Osteocyte (in vitro differentiated cells): ENCODE data around the gene DACH1. TPM values are rescaled to one million over a fixed set of nuclear protein-coding genes. Genes with fewer than 3 reads are reported as not detected.

Source experiments
- DNase-seq: peaks from one replicate; pipeline ENCODE4 v3.0.0; 2021; ENCODE audit warnings: mixed read lengths; ENCODE audit not compliant: unreplicated experiment; ENCODE audit errors: extremely low spot score
- H3K27ac Mint-ChIP-seq: one replicate; pipeline ENCODE4 v1.8.0; 2021; ENCODE audit warnings: mild to moderate bottlenecking, mixed read lengths; ENCODE audit not compliant: unreplicated experiment
- H3K27me3 Mint-ChIP-seq: one replicate; pipeline ENCODE4 v1.8.0; 2021; ENCODE audit warnings: mixed read lengths; ENCODE audit not compliant: unreplicated experiment
- H3K36me3 Mint-ChIP-seq: one replicate; pipeline ENCODE4 v1.8.0; 2021; ENCODE audit warnings: mixed read lengths; ENCODE audit not compliant: unreplicated experiment
- H3K4me1 Mint-ChIP-seq: one replicate; pipeline ENCODE4 v1.8.0; 2021; ENCODE audit warnings: mixed read lengths; ENCODE audit not compliant: unreplicated experiment
- H3K4me3 Mint-ChIP-seq: one replicate; pipeline ENCODE4 v1.8.0; 2021; ENCODE audit warnings: mild to moderate bottlenecking, moderate library complexity, mixed read lengths; ENCODE audit not compliant: unreplicated experiment
- H3K9me3 Mint-ChIP-seq: one replicate; pipeline ENCODE4 v1.8.0; 2021; ENCODE audit warnings: mixed read lengths; ENCODE audit not compliant: unreplicated experiment
- total RNA-seq: library from RNA; stranded (reverse); gene quantifications from 2 replicates; pipeline ENCODE4 v1.2.1, GENCODE V29; 2021
- TF ChIP-seq, protein P1 (sequence below): fragments of 200-600 bp; sonication (generic); IDR thresholded peaks from 2 replicates; pipeline ENCODE4 v1.5.0; 2021; ENCODE audit warnings: antibody characterized with exemption, mild to moderate bottlenecking, moderate library complexity

The DACH1 gene
- total RNA-seq, 1 donor from 2014 or later = 0.54 TPM

DNA sequence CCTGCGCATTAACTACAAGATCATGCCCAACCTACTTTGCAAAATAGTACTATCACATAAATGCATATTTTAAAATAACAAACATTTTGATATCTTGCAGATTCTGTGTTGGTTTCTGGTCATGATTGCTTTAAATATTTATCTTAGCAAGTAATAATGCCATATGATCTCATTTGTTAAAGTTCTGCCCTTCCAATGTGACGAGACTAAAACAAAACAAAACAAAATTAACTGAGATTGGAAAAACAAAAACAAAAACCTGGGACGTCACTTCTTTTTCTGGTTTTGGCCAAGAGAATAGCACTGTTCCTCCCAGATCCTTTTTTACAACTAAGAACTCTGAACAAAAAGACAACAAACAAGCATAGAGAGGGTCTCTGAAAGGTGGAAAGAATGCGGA lies 436.3 kb downstream of the DACH1 start:
- no peak overlapping the region for H3K4me3 Mint-ChIP-seq
- TF ChIP-seq, protein P1, sequence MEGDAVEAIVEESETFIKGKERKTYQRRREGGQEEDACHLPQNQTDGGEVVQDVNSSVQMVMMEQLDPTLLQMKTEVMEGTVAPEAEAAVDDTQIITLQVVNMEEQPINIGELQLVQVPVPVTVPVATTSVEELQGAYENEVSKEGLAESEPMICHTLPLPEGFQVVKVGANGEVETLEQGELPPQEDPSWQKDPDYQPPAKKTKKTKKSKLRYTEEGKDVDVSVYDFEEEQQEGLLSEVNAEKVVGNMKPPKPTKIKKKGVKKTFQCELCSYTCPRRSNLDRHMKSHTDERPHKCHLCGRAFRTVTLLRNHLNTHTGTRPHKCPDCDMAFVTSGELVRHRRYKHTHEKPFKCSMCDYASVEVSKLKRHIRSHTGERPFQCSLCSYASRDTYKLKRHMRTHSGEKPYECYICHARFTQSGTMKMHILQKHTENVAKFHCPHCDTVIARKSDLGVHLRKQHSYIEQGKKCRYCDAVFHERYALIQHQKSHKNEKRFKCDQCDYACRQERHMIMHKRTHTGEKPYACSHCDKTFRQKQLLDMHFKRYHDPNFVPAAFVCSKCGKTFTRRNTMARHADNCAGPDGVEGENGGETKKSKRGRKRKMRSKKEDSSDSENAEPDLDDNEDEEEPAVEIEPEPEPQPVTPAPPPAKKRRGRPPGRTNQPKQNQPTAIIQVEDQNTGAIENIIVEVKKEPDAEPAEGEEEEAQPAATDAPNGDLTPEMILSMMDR = no peak
- no peaks in the 10 kb centered on the region for H3K27me3 Mint-ChIP-seq
- no peaks in the 10 kb centered on the region for H3K4me1 Mint-ChIP-seq
- no peak overlapping the region for H3K27ac Mint-ChIP-seq
- H3K36me3 Mint-ChIP-seq = no peaks in the 10 kb centered on the region
- DNase-seq = no peak
- no peaks in the 10 kb centered on the region for H3K9me3 Mint-ChIP-seq

GRCh38 chr13:71417205-71417604 lies 449.8 kb downstream of the DACH1 start:
- H3K27ac Mint-ChIP-seq = no peak overlapping the region
- peaks cover 42% of the 10 kb centered on the region for H3K9me3 Mint-ChIP-seq
- no peak overlapping the region for H3K4me3 Mint-ChIP-seq
- TF ChIP-seq, protein P1 = no peak
- no peaks in the 10 kb centered on the region for H3K36me3 Mint-ChIP-seq
- peaks cover 6% of the 10 kb centered on the region for H3K4me1 Mint-ChIP-seq
- DNase-seq = no peak
- no peaks in the 10 kb centered on the region for H3K27me3 Mint-ChIP-seq

DNA sequence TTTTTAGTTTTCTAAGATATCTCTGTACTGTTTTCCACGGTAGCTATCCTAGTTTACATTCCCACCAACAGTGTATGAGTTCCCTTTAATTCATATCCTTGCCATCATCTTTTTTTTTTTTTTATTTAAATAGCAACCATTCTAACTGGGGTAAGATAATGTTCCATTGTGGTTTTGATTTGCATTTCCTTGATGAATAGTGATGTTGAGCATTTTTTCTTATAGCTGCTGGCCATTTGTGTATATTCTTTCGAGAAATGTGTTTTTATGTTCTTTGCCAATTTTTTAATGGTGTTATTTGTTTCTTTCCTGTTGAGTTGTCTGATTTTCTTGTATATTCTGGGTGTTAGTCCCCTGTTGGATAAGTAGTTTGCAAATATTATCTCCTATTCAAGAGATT lies 454.8 kb downstream of the DACH1 start:
- Mint-ChIP-seq H3K27me3 (no peaks in the 10 kb centered on the region), H3K4me3 (no peak overlapping the region), H3K4me1 (peaks cover 4% of the 10 kb centered on the region), H3K36me3 (no peaks in the 10 kb centered on the region), H3K27ac (no peak overlapping the region), H3K9me3 (peaks cover 13% of the 10 kb centered on the region)
- DNase-seq = no peak
- TF ChIP-seq, protein P1 = no peak

DNA sequence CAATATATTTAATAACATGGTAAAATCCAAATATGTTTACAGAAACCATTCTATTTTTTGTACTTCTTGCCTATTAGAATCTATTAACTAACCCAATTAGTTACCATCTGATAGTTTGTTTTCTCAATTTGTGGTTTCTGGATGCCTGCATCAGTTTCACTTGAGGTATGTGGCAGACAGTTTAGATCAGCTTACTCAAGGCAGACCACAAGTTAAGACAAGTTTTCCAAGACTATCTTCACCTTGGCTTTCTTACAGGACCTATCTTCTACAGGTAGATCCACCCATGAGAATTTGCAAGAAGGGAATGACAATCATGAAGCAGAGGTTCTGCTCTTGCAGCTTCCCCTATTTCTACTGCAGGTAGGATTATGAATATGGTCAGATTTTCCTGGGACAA lies 458.6 kb downstream of the DACH1 start:
- no peaks in the 10 kb centered on the region for H3K4me1 Mint-ChIP-seq
- no peaks in the 10 kb centered on the region for H3K36me3 Mint-ChIP-seq
- H3K27me3 Mint-ChIP-seq = no peaks in the 10 kb centered on the region
- DNase-seq = no peak
- TF ChIP-seq, protein P1 = no peak
- no peak overlapping the region for H3K27ac Mint-ChIP-seq
- H3K4me3 Mint-ChIP-seq = no peak overlapping the region
- H3K9me3 Mint-ChIP-seq = no peaks in the 10 kb centered on the region

- Mint-ChIP-seq H3K9me3 (no peaks in the 10 kb centered on the region), H3K27ac (no peak overlapping the region), H3K27me3 (peaks cover 3% of the 10 kb centered on the region), H3K4me3 (no peak overlapping the region), H3K4me1 (no peaks in the 10 kb centered on the region), H3K36me3 (no peaks in the 10 kb centered on the region)
- TF ChIP-seq, protein P1 = no peak
- no peak for DNase-seq
Measured at GRCh38 chr13:71399631-71400215, 467.3 kb downstream of the DACH1 start.
